PFSK-1 (cell line): ENCODE data around the gene SPECC1.

Experiments used
- FOXP2 ChIP-seq: optimal IDR thresholded peaks from 2 replicates; pipeline ENCODE3; 2011; ENCODE audit warnings: borderline replicate concordance, control low read depth, inconsistent platforms; ENCODE audit not compliant: insufficient read depth; ENCODE audit errors: extremely low read length, extremely low read depth
- POLR2AphosphoS5 ChIP-seq: IDR thresholded peaks from 2 replicates; pipeline ENCODE4 v1.6.1; 2012; ENCODE audit warnings: low read depth, mild to moderate bottlenecking, control low read depth, low read length, moderate library complexity
- SIN3A ChIP-seq: IDR thresholded peaks from 2 replicates; pipeline ENCODE4 v1.6.1; 2012; ENCODE audit warnings: mild to moderate bottlenecking, low read length, moderate library complexity, borderline replicate concordance; ENCODE audit not compliant: insufficient read depth
- TAF1 ChIP-seq: IDR thresholded peaks from 2 replicates; pipeline ENCODE4 v1.6.1; 2012; ENCODE audit warnings: low read length, control low read depth, borderline replicate concordance; ENCODE audit not compliant: insufficient read depth
- TF ChIP-seq, protein P1 (sequence below), 2 experiments: IDR thresholded peaks; 2 replicates each; pipeline versions ENCODE4 v1.6.1 to v1.8.0; 2011 to 2012; ENCODE audit warnings: low read depth in 2 of 2, low read length in 2 of 2, control low read depth in 1 of 2, inconsistent platforms in 1 of 2, mild to moderate bottlenecking in 1 of 2, moderate library complexity in 1 of 2; ENCODE audit not compliant: insufficient read depth in 1 of 2

SPECC1 gene

DNA sequence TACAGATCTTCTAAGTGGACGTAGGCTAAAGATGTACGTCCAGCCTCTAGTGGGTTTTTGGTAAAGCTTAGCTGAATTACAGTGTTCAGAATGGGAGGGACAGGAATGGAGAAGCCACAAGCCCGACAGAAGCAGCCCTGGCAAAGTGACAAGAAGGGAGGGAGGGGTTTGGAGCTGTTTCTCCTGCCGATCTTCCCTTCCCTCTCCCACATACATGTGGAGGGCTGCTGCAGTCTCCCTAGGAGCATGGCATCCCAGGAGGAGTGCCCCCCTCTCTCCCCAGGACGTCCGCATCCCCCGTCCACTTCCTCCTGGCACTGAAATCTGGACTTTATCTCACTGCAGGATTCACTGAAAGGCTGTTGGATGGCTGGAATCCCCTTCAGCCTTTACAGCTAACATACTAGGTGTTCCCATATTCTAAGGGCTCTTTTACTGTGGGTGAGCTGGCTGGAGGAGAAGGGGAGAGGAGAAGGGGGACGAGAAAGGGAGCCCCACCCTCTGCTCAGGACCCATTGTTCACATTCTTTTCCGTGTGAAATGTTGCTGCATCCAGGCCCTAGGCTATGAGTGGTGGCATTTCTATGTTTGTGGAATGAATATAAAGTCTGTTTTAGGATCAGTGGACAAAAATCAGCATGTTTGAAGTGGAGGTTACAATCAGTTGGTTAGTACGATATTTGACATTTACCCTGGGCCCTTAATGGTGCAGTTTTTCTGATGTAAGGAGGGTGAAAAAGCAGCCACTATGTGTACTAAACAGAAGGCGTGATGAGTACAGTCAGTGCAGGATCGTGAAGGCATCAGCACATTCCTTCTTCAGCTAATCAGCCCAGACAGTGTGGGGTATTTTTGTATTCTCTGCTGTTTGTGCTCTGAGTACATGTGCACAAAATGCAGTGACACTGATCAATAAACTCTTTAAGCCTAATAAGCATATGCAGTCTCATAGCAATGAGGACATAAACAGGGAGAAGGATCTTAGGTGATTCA is 94.6 kb downstream of the SPECC1 start:
- TF ChIP-seq SIN3A (no peak), POLR2AphosphoS5 (no peak), TAF1 (no peak), FOXP2 (no peak)
- TF ChIP-seq, protein P1, sequence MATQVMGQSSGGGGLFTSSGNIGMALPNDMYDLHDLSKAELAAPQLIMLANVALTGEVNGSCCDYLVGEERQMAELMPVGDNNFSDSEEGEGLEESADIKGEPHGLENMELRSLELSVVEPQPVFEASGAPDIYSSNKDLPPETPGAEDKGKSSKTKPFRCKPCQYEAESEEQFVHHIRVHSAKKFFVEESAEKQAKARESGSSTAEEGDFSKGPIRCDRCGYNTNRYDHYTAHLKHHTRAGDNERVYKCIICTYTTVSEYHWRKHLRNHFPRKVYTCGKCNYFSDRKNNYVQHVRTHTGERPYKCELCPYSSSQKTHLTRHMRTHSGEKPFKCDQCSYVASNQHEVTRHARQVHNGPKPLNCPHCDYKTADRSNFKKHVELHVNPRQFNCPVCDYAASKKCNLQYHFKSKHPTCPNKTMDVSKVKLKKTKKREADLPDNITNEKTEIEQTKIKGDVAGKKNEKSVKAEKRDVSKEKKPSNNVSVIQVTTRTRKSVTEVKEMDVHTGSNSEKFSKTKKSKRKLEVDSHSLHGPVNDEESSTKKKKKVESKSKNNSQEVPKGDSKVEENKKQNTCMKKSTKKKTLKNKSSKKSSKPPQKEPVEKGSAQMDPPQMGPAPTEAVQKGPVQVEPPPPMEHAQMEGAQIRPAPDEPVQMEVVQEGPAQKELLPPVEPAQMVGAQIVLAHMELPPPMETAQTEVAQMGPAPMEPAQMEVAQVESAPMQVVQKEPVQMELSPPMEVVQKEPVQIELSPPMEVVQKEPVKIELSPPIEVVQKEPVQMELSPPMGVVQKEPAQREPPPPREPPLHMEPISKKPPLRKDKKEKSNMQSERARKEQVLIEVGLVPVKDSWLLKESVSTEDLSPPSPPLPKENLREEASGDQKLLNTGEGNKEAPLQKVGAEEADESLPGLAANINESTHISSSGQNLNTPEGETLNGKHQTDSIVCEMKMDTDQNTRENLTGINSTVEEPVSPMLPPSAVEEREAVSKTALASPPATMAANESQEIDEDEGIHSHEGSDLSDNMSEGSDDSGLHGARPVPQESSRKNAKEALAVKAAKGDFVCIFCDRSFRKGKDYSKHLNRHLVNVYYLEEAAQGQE (IDR thresholded peaks at IDR 0.05; ENCODE audit: insufficient read depth in 1 of 2, low read depth in 2 of 2, low read length in 2 of 2), result no peak

DNA sequence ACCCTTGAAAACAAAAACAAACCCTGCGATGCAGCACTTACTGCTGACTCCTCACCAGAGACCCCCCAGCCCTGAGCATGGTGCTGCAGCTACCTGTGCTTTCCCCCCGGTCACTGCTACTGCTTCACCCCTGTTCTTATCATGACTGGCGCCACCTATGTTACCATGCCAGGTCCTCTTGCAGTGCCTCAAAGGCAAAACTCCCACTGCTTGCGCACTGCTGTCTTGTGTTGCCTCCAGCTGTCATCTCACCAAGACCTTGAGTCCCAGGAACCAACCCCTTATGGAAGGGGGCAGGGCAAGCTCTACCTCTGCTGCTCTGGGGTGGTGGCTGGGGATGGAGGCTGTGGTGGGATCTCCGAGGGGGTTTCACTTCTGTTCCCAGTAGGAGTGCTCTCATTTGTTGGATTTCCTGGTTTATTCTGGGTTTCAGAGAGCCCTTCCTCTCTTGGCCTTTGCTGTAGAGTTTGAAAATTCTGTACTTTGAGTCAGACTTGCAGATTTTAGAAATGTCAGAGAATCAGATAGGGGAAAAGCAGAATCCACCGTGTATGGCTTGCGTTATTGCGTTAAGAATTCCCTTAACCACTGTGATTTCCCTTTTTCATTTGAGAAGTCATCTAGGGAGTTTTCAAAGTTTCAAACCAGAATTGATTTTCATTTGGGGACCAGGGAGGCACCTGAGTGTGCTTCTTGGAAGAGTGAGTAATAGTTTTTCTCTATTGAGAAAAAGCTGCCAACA is 96.6 kb downstream of the SPECC1 start:
- TF ChIP-seq SIN3A (no peak), POLR2AphosphoS5 (no peak), FOXP2 (no peak), TAF1 (no peak)
- TF ChIP-seq, protein P1 (IDR thresholded peaks at IDR 0.05; ENCODE audit: insufficient read depth in 1 of 2, low read depth in 2 of 2, low read length in 2 of 2), result no peak

DNA sequence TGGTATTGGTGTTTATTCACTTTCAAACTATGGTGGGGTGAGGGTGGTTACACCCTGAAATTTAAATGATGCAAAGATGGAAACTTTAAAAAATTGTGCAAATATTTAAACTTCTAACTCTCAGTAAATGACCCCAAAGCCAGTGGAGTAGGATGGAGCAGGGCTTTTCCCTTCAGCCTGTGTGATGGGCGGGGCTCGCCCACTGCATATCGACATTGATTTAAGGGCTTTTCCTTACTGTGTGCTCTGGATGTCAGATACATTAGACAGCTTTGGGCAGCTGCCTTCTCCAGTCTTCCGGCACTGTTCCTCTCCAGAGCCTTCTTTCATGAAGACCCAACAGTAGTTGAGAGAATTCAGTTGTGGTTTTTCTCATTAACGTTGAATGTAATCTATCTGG is 99.9 kb downstream of the SPECC1 start:
- TF ChIP-seq TAF1 (no peak), SIN3A (no peak), FOXP2 (no peak), POLR2AphosphoS5 (no peak)
- TF ChIP-seq, protein P1 (IDR thresholded peaks at IDR 0.05; ENCODE audit: insufficient read depth in 1 of 2, low read depth in 2 of 2, low read length in 2 of 2), result no peak

DNA sequence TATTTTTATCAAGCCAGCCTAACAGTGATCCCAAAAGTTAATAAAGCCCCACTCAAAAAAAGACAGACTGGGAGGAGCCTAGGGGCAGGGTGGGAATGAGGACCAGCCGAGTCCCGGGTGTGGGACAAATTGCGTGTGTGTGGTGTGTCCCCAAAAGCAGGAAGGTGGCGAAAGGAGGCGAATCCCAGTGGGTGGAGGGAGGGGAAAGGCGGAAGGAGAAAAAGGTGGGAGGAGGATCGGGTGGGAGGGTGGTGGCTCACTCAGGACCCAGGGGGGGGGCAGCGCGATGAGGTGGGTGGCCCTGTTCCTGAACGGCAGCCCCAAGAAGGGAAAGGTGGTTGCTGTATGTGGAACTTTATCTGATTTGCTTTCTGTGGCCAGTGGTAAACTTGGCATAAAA is 102.4 kb downstream of the SPECC1 start:
- TF ChIP-seq, protein P1 (IDR thresholded peaks at IDR 0.05; ENCODE audit: insufficient read depth in 1 of 2, low read depth in 2 of 2, low read length in 2 of 2), result no peak
- TF ChIP-seq SIN3A (no peak), TAF1 (no peak)
